ENCODE data around the gene CBLN1.

DNA sequence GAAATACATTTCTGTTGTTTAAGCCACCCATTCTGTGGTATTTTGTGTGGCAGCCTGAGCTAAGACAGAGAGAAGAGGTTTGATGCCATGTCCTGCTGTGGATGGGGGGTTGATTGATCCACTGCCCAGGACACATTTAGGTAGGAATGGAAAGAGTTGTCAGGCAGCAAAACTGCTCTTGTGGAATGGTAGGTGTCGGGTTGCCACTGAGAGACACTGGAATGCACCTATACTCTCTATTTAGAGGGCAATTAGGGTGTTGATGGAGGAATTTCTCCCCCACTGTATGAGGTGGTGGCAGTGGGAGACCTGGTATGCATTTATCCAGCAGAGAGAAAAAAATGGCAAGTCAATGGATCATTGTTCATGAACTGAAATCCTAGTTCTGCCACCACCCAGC is 30.9 kb downstream of the CBLN1 start:
- TF ChIP-seq, protein P1, sequence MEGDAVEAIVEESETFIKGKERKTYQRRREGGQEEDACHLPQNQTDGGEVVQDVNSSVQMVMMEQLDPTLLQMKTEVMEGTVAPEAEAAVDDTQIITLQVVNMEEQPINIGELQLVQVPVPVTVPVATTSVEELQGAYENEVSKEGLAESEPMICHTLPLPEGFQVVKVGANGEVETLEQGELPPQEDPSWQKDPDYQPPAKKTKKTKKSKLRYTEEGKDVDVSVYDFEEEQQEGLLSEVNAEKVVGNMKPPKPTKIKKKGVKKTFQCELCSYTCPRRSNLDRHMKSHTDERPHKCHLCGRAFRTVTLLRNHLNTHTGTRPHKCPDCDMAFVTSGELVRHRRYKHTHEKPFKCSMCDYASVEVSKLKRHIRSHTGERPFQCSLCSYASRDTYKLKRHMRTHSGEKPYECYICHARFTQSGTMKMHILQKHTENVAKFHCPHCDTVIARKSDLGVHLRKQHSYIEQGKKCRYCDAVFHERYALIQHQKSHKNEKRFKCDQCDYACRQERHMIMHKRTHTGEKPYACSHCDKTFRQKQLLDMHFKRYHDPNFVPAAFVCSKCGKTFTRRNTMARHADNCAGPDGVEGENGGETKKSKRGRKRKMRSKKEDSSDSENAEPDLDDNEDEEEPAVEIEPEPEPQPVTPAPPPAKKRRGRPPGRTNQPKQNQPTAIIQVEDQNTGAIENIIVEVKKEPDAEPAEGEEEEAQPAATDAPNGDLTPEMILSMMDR (IDR thresholded peaks at IDR 0.05 in 4 of 5, conservative IDR thresholded peaks at IDR 0.05 in 1 of 5): no peak
- TF ChIP-seq POLR2A (IDR thresholded peaks at IDR 0.05): no peak
